Measurements from ENCODE around the gene NETO2. TPM values are rescaled to one million over a fixed set of nuclear protein-coding genes. Genes with fewer than 3 reads are reported as not detected.

Gene NETO2
- total and polyA plus RNA-seq, 10 of the 15 experiments (the other 5 are each of a cell fraction or from before 2014, with no cell fraction given): 8.5 to 53.1 (median 27.0) TPM

DNA sequence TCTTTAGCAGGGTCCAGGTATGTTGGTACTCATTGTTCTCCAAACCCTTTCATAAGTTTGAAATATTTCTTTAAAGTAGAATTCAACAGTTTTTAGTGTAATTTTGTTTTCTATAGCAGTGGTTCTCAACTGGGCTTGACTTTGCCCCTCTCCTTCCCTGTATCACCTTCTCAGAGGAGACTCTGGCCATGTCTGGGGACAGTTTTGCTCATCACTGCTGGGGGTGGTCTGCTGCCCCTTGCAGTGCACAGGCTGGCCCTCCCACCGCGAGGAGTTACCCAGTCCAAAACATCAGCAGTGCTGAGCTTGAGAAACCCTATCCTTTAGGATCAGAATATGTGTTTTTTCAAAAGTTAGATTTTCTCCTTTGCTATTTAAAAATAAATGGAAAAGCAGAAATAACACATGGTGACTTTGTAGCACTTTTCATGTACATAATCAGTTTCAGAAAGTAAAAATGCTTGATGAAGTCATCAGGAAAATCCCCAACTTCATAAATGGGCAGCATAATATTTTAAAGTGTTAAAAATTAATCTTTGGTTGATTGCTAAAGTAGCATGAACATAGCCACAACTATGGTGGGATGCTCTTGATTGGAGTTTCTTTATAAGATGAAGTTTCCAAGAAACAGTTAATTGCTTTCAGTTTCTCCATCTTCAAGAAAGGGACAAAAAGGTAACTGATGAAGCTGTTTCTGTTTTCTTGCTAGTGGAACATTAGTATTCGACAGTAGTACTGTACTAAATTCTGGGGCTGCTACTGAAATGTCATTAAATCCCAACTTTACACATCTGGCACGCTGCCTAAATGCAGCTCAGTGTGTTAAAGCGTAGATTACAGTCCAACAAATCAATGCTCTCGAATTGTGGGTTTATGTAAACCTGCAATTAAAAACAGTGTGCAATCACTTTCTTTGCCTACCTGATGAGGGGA is 70.3 kb downstream of the NETO2 start (continued):
- TF ChIP-seq, protein P1, sequence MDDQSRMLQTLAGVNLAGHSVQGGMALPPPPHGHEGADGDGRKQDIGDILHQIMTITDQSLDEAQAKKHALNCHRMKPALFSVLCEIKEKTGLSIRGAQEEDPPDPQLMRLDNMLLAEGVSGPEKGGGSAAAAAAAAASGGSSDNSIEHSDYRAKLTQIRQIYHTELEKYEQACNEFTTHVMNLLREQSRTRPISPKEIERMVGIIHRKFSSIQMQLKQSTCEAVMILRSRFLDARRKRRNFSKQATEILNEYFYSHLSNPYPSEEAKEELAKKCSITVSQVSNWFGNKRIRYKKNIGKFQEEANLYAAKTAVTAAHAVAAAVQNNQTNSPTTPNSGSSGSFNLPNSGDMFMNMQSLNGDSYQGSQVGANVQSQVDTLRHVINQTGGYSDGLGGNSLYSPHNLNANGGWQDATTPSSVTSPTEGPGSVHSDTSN (IDR thresholded peaks at IDR 0.05; ENCODE audit: insufficient replicate concordance, low read depth, low read length): no peak
- TF ChIP-seq, protein P2, sequence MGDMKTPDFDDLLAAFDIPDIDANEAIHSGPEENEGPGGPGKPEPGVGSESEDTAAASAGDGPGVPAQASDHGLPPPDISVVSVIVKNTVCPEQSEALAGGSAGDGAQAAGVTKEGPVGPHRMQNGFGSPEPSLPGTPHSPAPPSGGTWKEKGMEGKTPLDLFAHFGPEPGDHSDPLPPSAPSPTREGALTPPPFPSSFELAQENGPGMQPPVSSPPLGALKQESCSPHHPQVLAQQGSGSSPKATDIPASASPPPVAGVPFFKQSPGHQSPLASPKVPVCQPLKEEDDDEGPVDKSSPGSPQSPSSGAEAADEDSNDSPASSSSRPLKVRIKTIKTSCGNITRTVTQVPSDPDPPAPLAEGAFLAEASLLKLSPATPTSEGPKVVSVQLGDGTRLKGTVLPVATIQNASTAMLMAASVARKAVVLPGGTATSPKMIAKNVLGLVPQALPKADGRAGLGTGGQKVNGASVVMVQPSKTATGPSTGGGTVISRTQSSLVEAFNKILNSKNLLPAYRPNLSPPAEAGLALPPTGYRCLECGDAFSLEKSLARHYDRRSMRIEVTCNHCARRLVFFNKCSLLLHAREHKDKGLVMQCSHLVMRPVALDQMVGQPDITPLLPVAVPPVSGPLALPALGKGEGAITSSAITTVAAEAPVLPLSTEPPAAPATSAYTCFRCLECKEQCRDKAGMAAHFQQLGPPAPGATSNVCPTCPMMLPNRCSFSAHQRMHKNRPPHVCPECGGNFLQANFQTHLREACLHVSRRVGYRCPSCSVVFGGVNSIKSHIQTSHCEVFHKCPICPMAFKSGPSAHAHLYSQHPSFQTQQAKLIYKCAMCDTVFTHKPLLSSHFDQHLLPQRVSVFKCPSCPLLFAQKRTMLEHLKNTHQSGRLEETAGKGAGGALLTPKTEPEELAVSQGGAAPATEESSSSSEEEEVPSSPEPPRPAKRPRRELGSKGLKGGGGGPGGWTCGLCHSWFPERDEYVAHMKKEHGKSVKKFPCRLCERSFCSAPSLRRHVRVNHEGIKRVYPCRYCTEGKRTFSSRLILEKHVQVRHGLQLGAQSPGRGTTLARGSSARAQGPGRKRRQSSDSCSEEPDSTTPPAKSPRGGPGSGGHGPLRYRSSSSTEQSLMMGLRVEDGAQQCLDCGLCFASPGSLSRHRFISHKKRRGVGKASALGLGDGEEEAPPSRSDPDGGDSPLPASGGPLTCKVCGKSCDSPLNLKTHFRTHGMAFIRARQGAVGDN (IDR thresholded peaks at IDR 0.05): no peak
- TF ChIP-seq RELA (IDR thresholded peaks at IDR 0.05; ENCODE audit: borderline replicate concordance, partially characterized antibody) (peak; percentile 16), ATF7 (IDR thresholded peaks at IDR 0.05; ENCODE audit: low read depth) (peak; percentile 91), SMAD5 (IDR thresholded peaks at IDR 0.05; ENCODE audit: low read depth) (no peak), EED (IDR thresholded peaks at IDR 0.05; ENCODE audit: low read depth) (no peak), STAT1 (conservative IDR thresholded peaks at IDR 0.05) (no peak), JUNB (IDR thresholded peaks at IDR 0.05) (peak; percentile 27; the same call in 1 of the 2 replicates)
- TF ChIP-seq, protein P3, sequence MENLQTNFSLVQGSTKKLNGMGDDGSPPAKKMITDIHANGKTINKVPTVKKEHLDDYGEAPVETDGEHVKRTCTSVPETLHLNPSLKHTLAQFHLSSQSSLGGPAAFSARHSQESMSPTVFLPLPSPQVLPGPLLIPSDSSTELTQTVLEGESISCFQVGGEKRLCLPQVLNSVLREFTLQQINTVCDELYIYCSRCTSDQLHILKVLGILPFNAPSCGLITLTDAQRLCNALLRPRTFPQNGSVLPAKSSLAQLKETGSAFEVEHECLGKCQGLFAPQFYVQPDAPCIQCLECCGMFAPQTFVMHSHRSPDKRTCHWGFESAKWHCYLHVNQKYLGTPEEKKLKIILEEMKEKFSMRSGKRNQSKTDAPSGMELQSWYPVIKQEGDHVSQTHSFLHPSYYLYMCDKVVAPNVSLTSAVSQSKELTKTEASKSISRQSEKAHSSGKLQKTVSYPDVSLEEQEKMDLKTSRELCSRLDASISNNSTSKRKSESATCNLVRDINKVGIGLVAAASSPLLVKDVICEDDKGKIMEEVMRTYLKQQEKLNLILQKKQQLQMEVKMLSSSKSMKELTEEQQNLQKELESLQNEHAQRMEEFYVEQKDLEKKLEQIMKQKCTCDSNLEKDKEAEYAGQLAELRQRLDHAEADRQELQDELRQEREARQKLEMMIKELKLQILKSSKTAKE (IDR thresholded peaks at IDR 0.05; ENCODE audit: low read depth, poor library complexity, severe bottlenecking): peak; percentile 43
- TF ChIP-seq, protein P4, sequence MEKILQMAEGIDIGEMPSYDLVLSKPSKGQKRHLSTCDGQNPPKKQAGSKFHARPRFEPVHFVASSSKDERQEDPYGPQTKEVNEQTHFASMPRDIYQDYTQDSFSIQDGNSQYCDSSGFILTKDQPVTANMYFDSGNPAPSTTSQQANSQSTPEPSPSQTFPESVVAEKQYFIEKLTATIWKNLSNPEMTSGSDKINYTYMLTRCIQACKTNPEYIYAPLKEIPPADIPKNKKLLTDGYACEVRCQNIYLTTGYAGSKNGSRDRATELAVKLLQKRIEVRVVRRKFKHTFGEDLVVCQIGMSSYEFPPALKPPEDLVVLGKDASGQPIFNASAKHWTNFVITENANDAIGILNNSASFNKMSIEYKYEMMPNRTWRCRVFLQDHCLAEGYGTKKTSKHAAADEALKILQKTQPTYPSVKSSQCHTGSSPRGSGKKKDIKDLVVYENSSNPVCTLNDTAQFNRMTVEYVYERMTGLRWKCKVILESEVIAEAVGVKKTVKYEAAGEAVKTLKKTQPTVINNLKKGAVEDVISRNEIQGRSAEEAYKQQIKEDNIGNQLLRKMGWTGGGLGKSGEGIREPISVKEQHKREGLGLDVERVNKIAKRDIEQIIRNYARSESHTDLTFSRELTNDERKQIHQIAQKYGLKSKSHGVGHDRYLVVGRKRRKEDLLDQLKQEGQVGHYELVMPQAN (conservative IDR thresholded peaks at IDR 0.05): no peak
- TF ChIP-seq, protein P5, sequence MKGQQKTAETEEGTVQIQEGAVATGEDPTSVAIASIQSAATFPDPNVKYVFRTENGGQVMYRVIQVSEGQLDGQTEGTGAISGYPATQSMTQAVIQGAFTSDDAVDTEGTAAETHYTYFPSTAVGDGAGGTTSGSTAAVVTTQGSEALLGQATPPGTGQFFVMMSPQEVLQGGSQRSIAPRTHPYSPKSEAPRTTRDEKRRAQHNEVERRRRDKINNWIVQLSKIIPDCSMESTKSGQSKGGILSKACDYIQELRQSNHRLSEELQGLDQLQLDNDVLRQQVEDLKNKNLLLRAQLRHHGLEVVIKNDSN (IDR thresholded peaks at IDR 0.05; ENCODE audit: borderline replicate concordance, extremely low read length, insufficient read depth, low read depth, low read length): no peak

Measured in GM12878 (cell line).